Spinal cord (tissue), 10 donors: ENCODE data around the gene SH3BGRL2. TPM values are rescaled to one million over a fixed set of nuclear protein-coding genes. Genes with fewer than 3 reads are reported as not detected.

Experiments
- DNase-seq, 6 donors: peaks; one replicate each; pipeline versions ENCODE4 v3.0.0 to v3.0.0-alpha.2; 2013 to 2015; ENCODE audit warnings: low spot score in 6 of 6, low read depth in 4 of 6
- H3K27ac ChIP-seq: one replicate; pipeline ENCODE4 v1.5.1; 2013; ENCODE audit warnings: low read depth, low read length, control low read depth
- H3K27me3 ChIP-seq: one replicate; pipeline ENCODE4 v1.6.1; 2013; ENCODE audit warnings: low read length; ENCODE audit not compliant: control insufficient read depth, insufficient read depth
- H3K36me3 ChIP-seq: one replicate; pipeline ENCODE4 v1.6.1; 2013; ENCODE audit warnings: low read length; ENCODE audit not compliant: control insufficient read depth, insufficient read depth
- H3K4me1 ChIP-seq: one replicate; pipeline ENCODE4 v1.6.1; 2013; ENCODE audit warnings: low read length; ENCODE audit not compliant: control insufficient read depth, insufficient read depth
- H3K4me3 ChIP-seq: one replicate; pipeline ENCODE4 v1.5.1; 2013; ENCODE audit warnings: low read depth, low read length, control low read depth
- H3K9me3 ChIP-seq: one replicate; pipeline ENCODE4 v1.6.1; 2013; ENCODE audit warnings: low read length; ENCODE audit not compliant: control insufficient read depth, insufficient read depth
- WGBS: methylation state at CpG from one replicate; pipeline ENCODE4 v1.1.5; 2013; ENCODE audit warnings: missing lambda C conversion rate; ENCODE audit not compliant: insufficient coverage; 5-methylcytosine and 5-hydroxymethylcytosine counted together
- polyA plus RNA-seq, 2 donors: library from polyadenylated mRNA; unstranded; fragments of 120-200 nt; gene quantifications; one replicate each; pipeline ENCODE4 v1.2.1, GENCODE V29; 2013; ENCODE audit not compliant: insufficient read length in 2 of 2
- total RNA-seq, 2 donors: library from RNA; depleted of rRNA in 1 of 2; stranded (reverse); fragments of 120-200 nt in 1 of 2; fragments of >200 nt in 1 of 2; gene quantifications; one replicate each; pipeline versions ENCODE4 v1.2.3 to v1.2.4, GENCODE V29; 2013 to 2014
- donor health status: healthy.

The SH3BGRL2 gene
- total and polyA plus RNA-seq, 4 donors, result 23.8 to 55.9 (median 29.7) TPM

- Histone ChIP-seq H3K27me3 (no peaks in the 10 kb centered on the region), H3K27ac (no peak overlapping the region), H3K4me3 (no peak overlapping the region), H3K9me3 (no peaks in the 10 kb centered on the region), H3K4me1 (no peaks in the 10 kb centered on the region), H3K36me3 (no peaks in the 10 kb centered on the region)
- no peak for DNase-seq
- WGBS, result 100% methylated on average over 1 of the region's 3 CpGs
Observed at GRCh38 chr6:79706527-79706926, 75.4 kb downstream of the SH3BGRL2 start.

DNA sequence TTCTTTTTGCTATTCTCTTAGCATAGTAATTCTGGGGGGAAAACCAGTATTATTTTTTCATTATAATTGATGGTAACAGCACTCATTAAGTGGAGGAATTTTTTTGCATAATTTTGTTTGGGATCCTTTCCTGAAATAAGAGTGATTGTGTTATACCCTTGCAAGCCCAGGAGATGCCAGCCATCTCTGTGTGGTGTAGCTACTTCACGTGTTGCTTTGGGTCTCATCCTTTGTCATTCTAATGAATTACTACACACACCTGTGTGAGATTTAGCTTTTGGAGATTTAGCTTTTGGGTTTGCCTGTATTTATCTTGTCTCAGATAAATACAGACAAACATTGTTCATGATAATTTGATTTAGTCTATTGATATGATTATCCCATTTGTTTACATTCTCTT lies 76.5 kb downstream of the SH3BGRL2 start:
- H3K4me1 ChIP-seq, result no peaks in the 10 kb centered on the region
- no peaks in the 10 kb centered on the region for H3K9me3 ChIP-seq
- DNase-seq, result no peak
- H3K4me3 ChIP-seq, result no peak overlapping the region
- H3K27me3 ChIP-seq, result no peaks in the 10 kb centered on the region
- no peak overlapping the region for H3K27ac ChIP-seq
- no CpG with 5 or more reads among the region's 1 CpG for WGBS
- H3K36me3 ChIP-seq, result no peaks in the 10 kb centered on the region

DNA sequence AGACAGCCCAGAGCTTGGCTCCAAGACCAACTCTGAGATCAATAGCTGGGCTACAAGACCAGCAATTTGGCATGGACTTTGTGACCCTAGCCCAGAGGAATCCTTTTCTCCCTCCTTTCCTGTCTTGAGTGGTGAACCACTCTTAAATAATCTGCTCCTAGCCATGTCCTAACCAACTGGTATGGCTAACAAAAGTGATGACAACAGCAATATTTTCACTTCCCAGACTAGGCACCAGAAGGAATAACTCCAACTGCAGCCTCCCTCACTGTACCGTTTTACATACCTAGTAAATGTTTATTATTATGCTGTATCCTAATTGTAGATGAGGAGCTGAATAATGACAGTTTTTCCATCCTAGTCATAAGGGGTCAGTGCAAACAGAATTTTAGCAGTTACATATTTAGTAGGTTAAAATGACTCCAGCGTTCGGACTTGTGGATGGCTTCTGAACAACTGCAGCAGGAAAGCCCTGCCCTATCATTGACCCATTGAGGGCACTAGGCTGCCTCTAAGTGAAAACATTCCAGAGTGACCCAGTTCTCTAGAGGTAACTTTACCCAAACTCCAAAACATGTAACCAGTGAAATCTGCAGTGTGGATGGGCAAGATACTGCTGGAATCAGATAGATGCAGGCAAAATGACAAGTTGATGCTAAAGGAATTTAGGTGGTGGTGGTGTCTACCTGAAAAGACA lies 77.1 kb downstream of the SH3BGRL2 start:
- H3K9me3 ChIP-seq, result no peaks in the 10 kb centered on the region
- H3K27ac ChIP-seq, result no peak overlapping the region
- H3K4me3 ChIP-seq, result no peak overlapping the region
- 85% methylated on average over 2 of the region's 3 CpGs for WGBS
- no peaks in the 10 kb centered on the region for H3K36me3 ChIP-seq
- no peaks in the 10 kb centered on the region for H3K27me3 ChIP-seq
- H3K4me1 ChIP-seq, result no peaks in the 10 kb centered on the region
- no peak for DNase-seq

- H3K27ac ChIP-seq, result no peak overlapping the region
- no peaks in the 10 kb centered on the region for H3K9me3 ChIP-seq
- DNase-seq, result no peak
- H3K4me1 ChIP-seq, result no peaks in the 10 kb centered on the region
- H3K36me3 ChIP-seq, result no peaks in the 10 kb centered on the region
- H3K4me3 ChIP-seq, result no peak overlapping the region
- H3K27me3 ChIP-seq, result no peaks in the 10 kb centered on the region
- WGBS, result 80% methylated on average over 2 of the region's 3 CpGs
Observed at GRCh38 chr6:79710127-79710526, 79.0 kb downstream of the SH3BGRL2 start.

DNA sequence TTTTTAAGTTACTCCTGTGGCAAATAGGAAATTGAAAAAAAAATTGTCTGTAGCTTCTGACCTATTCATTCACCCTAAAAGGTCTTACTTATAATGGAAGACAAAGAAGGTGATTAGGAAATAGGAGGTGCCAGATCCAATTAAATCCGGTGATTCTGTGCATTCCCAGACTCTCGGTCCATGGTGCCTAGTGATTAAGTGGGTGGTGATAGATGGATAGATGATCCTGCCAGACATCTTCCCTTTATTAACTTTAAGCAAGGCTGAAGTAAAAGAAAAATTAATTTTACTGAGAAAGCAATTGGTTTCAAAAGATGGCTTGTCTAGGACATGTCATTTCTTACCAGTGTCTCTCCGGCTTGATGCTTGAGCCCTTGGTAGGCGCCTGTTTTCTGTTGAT lies 80.0 kb downstream of the SH3BGRL2 start:
- Histone ChIP-seq H3K4me3 (no peak overlapping the region), H3K4me1 (no peaks in the 10 kb centered on the region), H3K36me3 (no peaks in the 10 kb centered on the region), H3K27ac (no peak overlapping the region), H3K27me3 (no peaks in the 10 kb centered on the region), H3K9me3 (no peaks in the 10 kb centered on the region)
- 83% methylated on average over 2 of the region's 4 CpGs for WGBS
- no peak for DNase-seq

DNA sequence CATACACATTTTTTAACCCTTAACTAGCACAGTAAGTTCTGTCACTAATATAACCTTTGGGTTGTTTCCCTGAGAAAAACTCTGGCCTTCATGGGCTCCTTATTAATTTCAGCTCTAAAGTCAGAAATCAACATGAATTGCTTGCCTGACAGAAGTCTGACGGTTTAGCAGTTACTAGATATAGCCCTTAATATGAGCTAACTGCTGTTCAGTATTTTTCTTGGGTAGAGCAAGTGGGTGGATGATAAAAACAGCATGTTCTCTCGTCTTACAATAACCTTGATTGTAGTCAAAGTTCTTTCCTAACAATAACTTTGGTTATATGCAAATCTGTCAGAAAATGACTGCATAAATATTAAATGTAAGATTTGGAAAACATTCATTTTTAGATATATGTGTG lies 81.0 kb downstream of the SH3BGRL2 start:
- no peak for DNase-seq
- no peaks in the 10 kb centered on the region for H3K36me3 ChIP-seq
- no peak overlapping the region for H3K4me3 ChIP-seq
- no peak overlapping the region for H3K27ac ChIP-seq
- H3K27me3 ChIP-seq, result no peaks in the 10 kb centered on the region
- H3K4me1 ChIP-seq, result no peaks in the 10 kb centered on the region
- no peaks in the 10 kb centered on the region for H3K9me3 ChIP-seq
- WGBS, result no CpG with 5 or more reads among the region's 2 CpGs

DNA sequence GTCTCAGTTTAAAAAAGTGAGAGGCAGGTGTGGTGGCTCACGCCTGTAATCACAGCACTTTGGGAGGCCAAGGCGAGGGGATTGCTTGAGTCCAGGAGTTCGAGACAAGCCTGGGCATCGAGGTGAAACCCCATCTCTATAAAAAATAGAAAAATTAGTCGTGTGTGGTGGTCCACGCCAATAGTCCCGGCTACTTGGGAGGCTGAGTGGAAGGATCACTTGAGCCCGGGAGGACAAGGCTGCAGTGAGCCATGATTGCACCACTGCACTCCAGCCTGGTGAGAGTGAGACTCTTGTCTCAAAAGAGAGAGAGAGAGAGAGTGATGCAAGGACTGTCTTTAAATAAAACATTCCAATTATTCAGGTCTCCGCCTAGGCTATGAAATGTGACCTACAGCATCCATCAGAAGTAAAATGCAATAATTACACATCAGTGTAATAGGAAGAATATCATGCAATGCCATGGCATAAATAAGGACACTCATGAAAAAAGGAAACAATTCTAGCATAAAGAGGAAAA lies 81.5 kb downstream of the SH3BGRL2 start:
- Histone ChIP-seq H3K36me3 (no peaks in the 10 kb centered on the region), H3K9me3 (no peaks in the 10 kb centered on the region), H3K27ac (no peak overlapping the region), H3K27me3 (no peaks in the 10 kb centered on the region), H3K4me3 (no peak overlapping the region), H3K4me1 (no peaks in the 10 kb centered on the region)
- DNase-seq, result no peak
- no CpG with 5 or more reads among the region's 9 CpGs for whole genome bisulfite sequencing

GRCh38 chr6:79713701-79714322 lies 82.7 kb downstream of the SH3BGRL2 start:
- Histone ChIP-seq H3K36me3 (no peaks in the 10 kb centered on the region), H3K4me1 (no peaks in the 10 kb centered on the region), H3K27ac (no peak overlapping the region), H3K9me3 (no peaks in the 10 kb centered on the region), H3K4me3 (no peak overlapping the region), H3K27me3 (no peaks in the 10 kb centered on the region)
- 75% methylated on average over 1 of the region's 5 CpGs for WGBS
- DNase-seq, result peak in 5 of 6 donors; percentile 47 to 91 (median 59)

DNA sequence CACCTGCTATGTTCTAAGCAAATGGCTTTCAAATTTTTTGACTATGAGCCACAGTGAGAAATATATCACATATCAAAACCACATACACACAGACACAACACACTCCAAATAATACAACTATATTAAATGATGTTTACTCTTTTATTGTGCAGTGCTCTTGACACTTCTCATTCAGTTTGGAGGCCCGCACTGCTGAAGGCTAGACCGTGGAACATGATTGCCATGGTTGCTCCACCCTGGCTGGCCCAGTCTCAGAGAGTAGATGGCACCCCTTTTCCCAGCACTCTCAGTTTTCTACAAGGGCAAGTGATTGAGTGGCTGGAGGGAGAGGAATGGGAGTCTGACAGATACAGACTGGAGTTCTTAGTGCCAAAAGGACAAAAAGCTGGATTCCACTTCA lies 86.9 kb downstream of the SH3BGRL2 start:
- H3K27ac ChIP-seq, result no peak overlapping the region
- WGBS, result no CpG with 5 or more reads among the region's 2 CpGs
- H3K4me1 ChIP-seq, result no peaks in the 10 kb centered on the region

More for the DNA sequence above, 86.9 kb downstream of the SH3BGRL2 start:
- DNase-seq, result no peak
- H3K9me3 ChIP-seq, result no peaks in the 10 kb centered on the region
- H3K27me3 ChIP-seq, result no peaks in the 10 kb centered on the region
- no peak overlapping the region for H3K4me3 ChIP-seq
- no peaks in the 10 kb centered on the region for H3K36me3 ChIP-seq
